Measurements from ENCODE around the gene MSRB1. TPM values are rescaled to one million over a fixed set of nuclear protein-coding genes. Genes with fewer than 3 reads are reported as not detected.

The MSRB1 gene
- total RNA-seq, 1 donor, result 14.3 TPM

DNA sequence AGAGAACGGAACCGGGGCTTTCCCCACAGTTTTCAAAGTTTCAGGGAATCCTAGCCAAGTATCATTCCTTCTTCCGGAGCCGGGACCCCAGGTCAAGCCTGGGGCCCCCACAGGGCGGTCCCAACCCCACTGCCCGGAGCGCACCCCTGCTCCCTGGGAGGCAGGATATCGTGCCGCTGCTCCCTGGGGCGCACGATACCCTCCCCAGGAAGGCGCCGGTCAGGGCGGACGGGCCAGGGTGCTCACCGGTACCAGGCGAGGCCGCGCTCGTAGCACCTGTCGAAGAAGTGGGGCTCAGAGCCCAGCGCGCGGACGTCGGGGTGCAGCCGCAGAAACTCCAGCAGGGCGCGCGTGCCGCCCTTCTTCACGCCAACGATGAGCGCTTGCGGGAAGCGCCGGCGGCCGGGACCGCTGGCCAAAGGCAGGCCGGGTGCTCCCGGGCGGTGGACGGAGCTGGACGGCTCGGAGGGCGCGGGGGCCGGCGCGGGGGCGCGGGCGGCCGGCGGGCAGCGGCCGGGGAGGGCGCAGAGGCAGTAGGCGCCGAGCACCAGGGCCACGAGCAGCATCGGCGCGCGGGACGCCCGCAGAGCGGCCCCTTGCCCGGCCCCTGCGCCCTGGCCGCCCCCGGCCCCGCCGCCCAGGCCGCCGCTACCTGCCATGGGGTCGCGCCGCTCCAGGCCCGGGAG, 25.2 kb downstream of the MSRB1 start:
- H3K4me3 ChIP-seq (ENCODE audit: low read depth, low read length), result no peak overlapping the region
- TF ChIP-seq, protein P1, sequence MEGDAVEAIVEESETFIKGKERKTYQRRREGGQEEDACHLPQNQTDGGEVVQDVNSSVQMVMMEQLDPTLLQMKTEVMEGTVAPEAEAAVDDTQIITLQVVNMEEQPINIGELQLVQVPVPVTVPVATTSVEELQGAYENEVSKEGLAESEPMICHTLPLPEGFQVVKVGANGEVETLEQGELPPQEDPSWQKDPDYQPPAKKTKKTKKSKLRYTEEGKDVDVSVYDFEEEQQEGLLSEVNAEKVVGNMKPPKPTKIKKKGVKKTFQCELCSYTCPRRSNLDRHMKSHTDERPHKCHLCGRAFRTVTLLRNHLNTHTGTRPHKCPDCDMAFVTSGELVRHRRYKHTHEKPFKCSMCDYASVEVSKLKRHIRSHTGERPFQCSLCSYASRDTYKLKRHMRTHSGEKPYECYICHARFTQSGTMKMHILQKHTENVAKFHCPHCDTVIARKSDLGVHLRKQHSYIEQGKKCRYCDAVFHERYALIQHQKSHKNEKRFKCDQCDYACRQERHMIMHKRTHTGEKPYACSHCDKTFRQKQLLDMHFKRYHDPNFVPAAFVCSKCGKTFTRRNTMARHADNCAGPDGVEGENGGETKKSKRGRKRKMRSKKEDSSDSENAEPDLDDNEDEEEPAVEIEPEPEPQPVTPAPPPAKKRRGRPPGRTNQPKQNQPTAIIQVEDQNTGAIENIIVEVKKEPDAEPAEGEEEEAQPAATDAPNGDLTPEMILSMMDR (IDR thresholded peaks at IDR 0.05; ENCODE audit: insufficient read depth, low read length), result no peak
- no peak for DNase-seq (ENCODE audit: low read depth)

DNA sequence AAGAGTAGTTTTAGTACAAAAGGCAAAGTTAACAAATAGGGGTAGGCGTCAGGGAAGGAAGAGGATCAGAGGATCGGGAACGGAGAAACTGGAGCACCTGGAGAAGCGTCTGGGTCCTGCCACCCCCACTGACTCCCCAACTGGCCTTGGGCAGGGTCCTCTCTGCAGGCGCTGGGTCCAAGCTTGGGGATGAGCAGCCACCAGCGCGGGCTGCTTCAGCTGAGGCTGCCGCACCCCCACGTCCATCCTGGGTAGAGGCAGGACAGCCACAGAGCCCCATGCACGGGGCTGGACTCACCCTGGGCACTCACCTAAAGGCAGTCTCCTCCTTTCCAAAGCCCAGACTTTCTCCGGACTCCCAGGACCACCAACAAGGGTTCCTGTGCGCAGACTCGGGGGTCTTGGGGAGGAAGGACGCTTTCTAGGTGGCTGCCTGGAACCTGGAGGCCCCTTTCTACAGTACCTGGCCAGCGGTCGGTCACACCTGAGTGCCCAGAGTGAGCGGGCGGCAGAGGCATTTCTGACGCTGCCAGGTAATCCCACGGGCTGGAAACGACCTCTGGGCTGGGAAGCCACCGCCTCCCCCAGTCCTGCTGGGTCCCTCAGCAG, 25.8 kb downstream of the MSRB1 start:
- H3K4me3 ChIP-seq (ENCODE audit: low read depth, low read length), result no peak overlapping the region
- TF ChIP-seq, protein P1 (IDR thresholded peaks at IDR 0.05; ENCODE audit: insufficient read depth, low read length), result no peak
- DNase-seq (ENCODE audit: low read depth), result no peak

DNA sequence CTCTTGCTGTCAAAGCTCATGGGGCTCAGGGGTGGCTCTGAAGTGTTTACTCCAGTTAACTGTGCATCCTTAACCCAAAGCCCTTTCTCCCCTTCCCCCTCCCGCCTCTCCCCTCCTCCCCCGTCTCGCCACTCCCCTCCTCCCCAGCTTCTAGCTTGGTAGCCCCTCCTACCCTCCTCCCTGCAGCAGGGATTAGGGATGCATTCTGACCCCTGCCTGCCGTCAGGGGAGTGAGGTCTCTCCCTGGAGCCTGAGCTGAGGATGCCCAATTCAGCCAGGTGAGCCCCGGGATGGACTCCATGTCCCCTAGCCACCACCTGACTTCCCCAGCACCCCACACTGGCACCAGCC, 26.4 kb downstream of the MSRB1 start:
- DNase-seq (ENCODE audit: low read depth), result no peak
- TF ChIP-seq, protein P1 (IDR thresholded peaks at IDR 0.05; ENCODE audit: insufficient read depth, low read length), result no peak

DNA sequence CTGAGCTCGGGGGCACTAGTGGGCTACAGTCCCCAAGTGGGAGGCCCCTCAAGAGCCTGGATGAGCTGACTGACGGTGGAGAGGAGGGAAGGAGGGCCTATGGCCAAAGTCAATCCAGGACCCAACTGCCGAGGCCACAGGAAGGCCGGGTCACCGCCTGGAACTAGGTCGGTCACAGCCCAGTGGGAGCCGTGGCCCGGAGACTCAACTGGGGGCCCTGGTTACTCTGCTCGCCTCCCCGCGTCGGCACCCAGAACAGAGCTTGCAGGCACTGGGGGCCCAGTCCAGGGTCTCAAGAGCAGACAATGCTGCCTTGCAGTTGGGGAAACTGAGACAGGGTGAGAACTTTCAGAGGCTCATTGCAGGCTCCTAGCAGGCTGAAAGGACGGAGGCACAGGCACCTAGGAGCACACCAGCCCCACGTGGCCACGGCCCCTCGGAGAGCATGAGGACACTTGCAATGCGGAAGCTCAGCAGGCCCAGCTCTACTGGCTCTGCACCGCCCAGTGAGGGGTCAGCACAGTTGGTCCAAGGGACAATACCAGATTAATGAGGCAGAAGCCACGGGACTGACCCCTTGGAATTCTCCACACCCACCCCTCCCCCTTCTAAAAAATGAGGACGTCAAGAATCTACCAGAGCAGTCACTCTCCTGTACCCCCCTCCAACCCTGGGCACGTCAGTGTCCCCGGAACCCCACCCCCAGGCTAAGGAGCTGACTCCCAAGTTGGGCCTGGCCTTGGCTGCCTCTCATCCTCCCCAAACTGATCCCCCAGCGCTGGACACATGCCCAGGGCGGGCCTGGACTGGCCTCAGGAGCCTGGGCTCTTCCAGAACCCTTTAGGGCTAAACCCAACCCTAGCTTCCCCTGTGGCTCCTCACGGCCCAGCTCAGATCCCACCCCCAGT, 27.0 kb downstream of the MSRB1 start:
- TF ChIP-seq, protein P1 (IDR thresholded peaks at IDR 0.05; ENCODE audit: insufficient read depth, low read length), result no peak
- DNase-seq (ENCODE audit: low read depth), result no peak
- no peak overlapping the region for H3K4me3 ChIP-seq (ENCODE audit: low read depth, low read length)

More for the DNA sequence above, 26.4 kb downstream of the MSRB1 start:
- H3K4me3 ChIP-seq (ENCODE audit: low read depth, low read length), result no peak overlapping the region

DNA sequence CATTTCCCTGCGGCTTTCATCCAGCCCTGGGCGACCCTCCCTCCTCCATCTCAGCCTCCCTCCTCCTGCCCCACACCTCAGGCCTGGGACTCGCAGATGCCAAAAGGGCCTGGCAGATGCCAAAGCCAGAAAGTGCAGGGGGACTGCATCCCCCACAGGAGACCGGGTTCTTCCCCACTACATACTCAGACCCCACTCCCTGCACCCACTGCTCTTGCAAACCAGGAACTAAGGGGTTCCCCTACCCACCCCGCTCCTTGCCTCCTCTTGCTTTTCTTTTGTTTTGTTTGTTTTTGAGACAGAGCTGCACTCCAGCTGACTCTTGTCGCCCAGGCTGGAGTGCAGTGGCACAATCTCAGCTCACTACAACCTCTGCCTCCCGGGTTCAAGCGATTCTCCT, 28.0 kb downstream of the MSRB1 start:
- no peak for DNase-seq (ENCODE audit: low read depth)
- H3K4me3 ChIP-seq (ENCODE audit: low read depth, low read length), result no peak overlapping the region
- TF ChIP-seq, protein P1 (IDR thresholded peaks at IDR 0.05; ENCODE audit: insufficient read depth, low read length), result no peak

DNA sequence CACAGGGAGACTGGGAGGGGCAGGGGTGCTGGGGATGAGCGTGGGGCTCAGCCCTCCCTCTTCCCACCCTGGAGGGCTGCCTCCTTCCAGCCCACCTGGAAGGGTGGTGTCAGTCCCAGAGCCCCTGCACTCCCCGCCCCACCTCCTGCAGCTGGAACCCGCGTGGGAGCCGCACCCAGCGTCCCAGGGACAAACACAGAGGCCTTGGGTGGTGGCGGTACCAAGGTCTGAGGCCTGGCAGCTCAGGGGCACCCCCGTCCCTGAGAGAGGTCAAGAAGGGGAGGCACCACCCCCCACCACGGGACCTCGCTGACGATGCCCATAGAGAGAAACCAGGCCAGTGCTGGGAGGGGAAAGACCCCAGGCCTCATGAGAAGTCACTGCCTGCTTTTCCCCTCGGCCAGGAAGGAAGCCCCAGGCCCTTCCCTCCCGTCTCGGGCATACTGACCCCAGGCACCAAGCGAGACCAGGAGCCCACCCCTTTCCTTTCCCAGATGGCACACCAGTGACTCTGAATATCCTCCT, 28.9 kb downstream of the MSRB1 start:
- TF ChIP-seq, protein P1 (IDR thresholded peaks at IDR 0.05; ENCODE audit: insufficient read depth, low read length), result no peak
- no peak for DNase-seq (ENCODE audit: low read depth)
- H3K4me3 ChIP-seq (ENCODE audit: low read depth, low read length), result no peak overlapping the region
